Vagina (tissue), 2 donors: ENCODE measurements around the gene TRPV6. TPM values are rescaled to one million over a fixed set of nuclear protein-coding genes. Genes with fewer than 3 reads are reported as not detected.

Source experiments
- DNase-seq, 2 donors: peaks; one replicate each; pipeline ENCODE4 v3.0.0-alpha.2; 2017; ENCODE audit errors: extremely low spot score in 2 of 2
- H3K27ac ChIP-seq: fragments of 200-600 bp; sonication (generic); one replicate; pipeline ENCODE4 v1.5.1; 2019
- H3K27me3 ChIP-seq: fragments of 200-600 bp; sonication (generic); one replicate; pipeline ENCODE4 v1.5.1; 2019
- H3K36me3 ChIP-seq, 2 donors: fragments of 200-600 bp; sonication (generic); one replicate each; pipeline ENCODE4 v1.5.1; 2017 to 2019
- H3K4me1 ChIP-seq: fragments of 200-600 bp; sonication (generic); one replicate; pipeline ENCODE4 v1.5.1; 2019
- H3K4me3 ChIP-seq, 2 donors: fragments of 200-600 bp; sonication (generic); 1 replicate in 1 of 2; 2 replicates in 1 of 2; pipeline ENCODE4 v1.5.1; 2016 to 2019
- H3K9me3 ChIP-seq: fragments of 200-600 bp; sonication (generic); one replicate; pipeline ENCODE4 v1.5.1; 2019
- CTCF ChIP-seq, 3 experiments: fragments of 450-650 bp in 2 of 3; fragments of 200-600 bp in 1 of 3; sonication (generic) in 1 of 3; IDR thresholded peaks; one replicate each; pipeline ENCODE4 v1.5.1; 2017 to 2019; ENCODE audit warnings: antibody characterized with exemption in 3 of 3, mild to moderate bottlenecking in 2 of 3, moderate library complexity in 2 of 3
- POLR2A ChIP-seq, 2 donors: fragments of 450-650 bp; IDR thresholded peaks; one replicate each; pipeline ENCODE4 v1.6.1; 2017; ENCODE audit warnings: antibody characterized with exemption in 2 of 2, mild to moderate bottlenecking in 2 of 2, moderate library complexity in 2 of 2
- POLR2AphosphoS5 ChIP-seq, 2 donors: sonication (generic); formaldehyde crosslinking; IDR thresholded peaks; one replicate each; pipeline ENCODE4 v1.9.0; 2017; ENCODE audit warnings: antibody characterized with exemption in 2 of 2, mild to moderate bottlenecking in 2 of 2, low read depth in 1 of 2; ENCODE audit not compliant: insufficient read depth in 1 of 2
- intact Hi-C: fragments of 100-400 bp; cut with DNase I; formaldehyde crosslinking; loops from one replicate; pipeline ENCODE4 v1.15.1; 2023
- total RNA-seq: library from RNA; depleted of rRNA; stranded (reverse); fragments of >200 nt; gene quantifications from one replicate; pipeline ENCODE4 v1.2.3, GENCODE V29; 2016

Gene TRPV6
- total RNA-seq, 1 donor from 2014 or later, result 7.9 TPM

DNA sequence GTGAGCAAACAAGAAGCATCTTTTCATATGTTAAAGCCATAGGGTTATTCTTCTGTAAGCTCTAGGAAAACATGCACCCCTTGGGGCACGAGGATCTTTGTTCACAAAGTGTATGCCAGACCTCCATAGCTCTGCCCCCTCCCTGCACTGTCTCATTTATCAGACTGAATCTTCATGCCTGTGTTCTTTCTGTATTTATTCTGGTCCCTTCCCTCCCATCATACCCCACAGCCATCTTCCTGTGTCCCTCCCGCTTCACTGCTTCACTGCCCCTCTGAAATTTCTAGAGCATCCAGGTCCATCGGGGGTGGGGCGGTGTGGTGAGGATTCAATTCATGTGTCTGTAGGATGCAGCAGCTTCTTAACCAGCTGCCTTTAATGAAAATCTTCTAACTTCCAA is 23.2 kb downstream of the TRPV6 start:
- TF ChIP-seq POLR2AphosphoS5 (IDR thresholded peaks at IDR 0.05; ENCODE audit: insufficient read depth in 1 of 2, low read depth in 1 of 2) (no peak), CTCF (IDR thresholded peaks at IDR 0.05) (no peak), POLR2A (IDR thresholded peaks at IDR 0.05) (no peak)
- no peaks in the 10 kb centered on the region for H3K27me3 ChIP-seq
- H3K36me3 ChIP-seq, result peaks cover 0 to 20% of the 10 kb centered on the region in 2 donors
- no peaks in the 10 kb centered on the region for H3K9me3 ChIP-seq
- no peak overlapping the region for H3K4me3 ChIP-seq
- DNase-seq, result no peak
- H3K27ac ChIP-seq, result no peak overlapping the region
- intact Hi-C loops, result no loop called here
- H3K4me1 ChIP-seq, result peaks cover 33% of the 10 kb centered on the region

- no peak for DNase-seq
- Histone ChIP-seq H3K27ac (no peak overlapping the region), H3K4me1 (peaks cover 46% of the 10 kb centered on the region), H3K27me3 (no peaks in the 10 kb centered on the region), H3K4me3 (no peak overlapping the region), H3K9me3 (no peaks in the 10 kb centered on the region), H3K36me3 (peaks cover 0 to 20% of the 10 kb centered on the region in 2 donors)
- intact Hi-C loops, result no loop called here
- TF ChIP-seq POLR2A (IDR thresholded peaks at IDR 0.05), result no peak
- no peak for TF ChIP-seq POLR2AphosphoS5 (IDR thresholded peaks at IDR 0.05; ENCODE audit: insufficient read depth in 1 of 2, low read depth in 1 of 2)
- no peak for TF ChIP-seq CTCF (IDR thresholded peaks at IDR 0.05)
Observed at GRCh38 chr7:142860968-142861367, 24.6 kb downstream of the TRPV6 start.

- no peak overlapping the region for H3K4me3 ChIP-seq
- no peaks in the 10 kb centered on the region for H3K27me3 ChIP-seq
- intact Hi-C loops, result loop anchor here (10.0 kb wide), 1 partner anchor 355 kb away; no protein-coding TSS in a partner anchor
- TF ChIP-seq POLR2A (IDR thresholded peaks at IDR 0.05), result no peak
- peak in 1 of 2 donors; percentile 39 for TF ChIP-seq POLR2AphosphoS5 (IDR thresholded peaks at IDR 0.05; ENCODE audit: insufficient read depth in 1 of 2, low read depth in 1 of 2)
- H3K9me3 ChIP-seq, result no peaks in the 10 kb centered on the region
- peaks cover 47% of the 10 kb centered on the region for H3K4me1 ChIP-seq
- H3K27ac ChIP-seq, result no peak overlapping the region
- H3K36me3 ChIP-seq, result peaks cover 0 to 20% of the 10 kb centered on the region in 2 donors
- no peak for DNase-seq
Observed at GRCh38 chr7:142859829-142860228, 25.7 kb downstream of the TRPV6 start.

- TF ChIP-seq CTCF (IDR thresholded peaks at IDR 0.05) (no peak), POLR2AphosphoS5 (IDR thresholded peaks at IDR 0.05; ENCODE audit: insufficient read depth in 1 of 2, low read depth in 1 of 2) (no peak), POLR2A (IDR thresholded peaks at IDR 0.05) (no peak)
- intact Hi-C loops, result loop anchor here (10.0 kb wide), 1 partner anchor 355 kb away; no protein-coding TSS in a partner anchor
Observed at GRCh38 chr7:142859411-142859810, 26.1 kb downstream of the TRPV6 start.

DNA sequence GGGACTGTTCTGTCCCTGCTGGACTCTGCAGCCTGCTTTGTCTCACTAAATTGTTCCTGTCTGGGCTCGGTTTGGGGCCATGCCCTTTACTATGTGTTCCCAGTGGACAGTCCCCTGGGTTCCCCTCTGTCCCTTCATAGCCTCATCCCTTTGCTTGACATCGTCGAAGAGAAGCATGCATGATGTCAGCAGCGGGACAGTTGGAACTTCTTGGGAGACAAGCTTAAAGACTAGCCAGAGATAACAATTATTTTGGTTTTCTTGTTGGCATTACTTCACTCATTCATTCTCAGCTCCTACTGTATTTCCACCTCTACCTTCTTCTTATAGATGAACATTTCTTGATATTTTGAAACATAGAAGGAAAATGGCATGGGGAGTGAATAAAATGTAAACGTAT is 27.9 kb downstream of the TRPV6 start:
- Histone ChIP-seq H3K27me3 (no peaks in the 10 kb centered on the region), H3K9me3 (no peaks in the 10 kb centered on the region), H3K36me3 (peaks cover 0 to 2% of the 10 kb centered on the region in 2 donors), H3K4me3 (no peak overlapping the region), H3K27ac (peak overlapping the region; percentile 88), H3K4me1 (peaks cover 51% of the 10 kb centered on the region)
- intact Hi-C loops, result loop anchor here (10.0 kb wide), 1 partner anchor 357 kb away; no protein-coding TSS in a partner anchor
- no peak for DNase-seq
- TF ChIP-seq POLR2A (IDR thresholded peaks at IDR 0.05), result no peak
- no peak for TF ChIP-seq POLR2AphosphoS5 (IDR thresholded peaks at IDR 0.05; ENCODE audit: insufficient read depth in 1 of 2, low read depth in 1 of 2)
- no peak for TF ChIP-seq CTCF (IDR thresholded peaks at IDR 0.05)

More at GRCh38 chr7:142859411-142859810, 26.1 kb downstream of the TRPV6 start:
- H3K27me3 ChIP-seq, result no peaks in the 10 kb centered on the region
- no peak overlapping the region for H3K27ac ChIP-seq
- H3K36me3 ChIP-seq, result peaks cover 0 to 20% of the 10 kb centered on the region in 2 donors
- no peak overlapping the region for H3K4me3 ChIP-seq
- no peaks in the 10 kb centered on the region for H3K9me3 ChIP-seq
- peaks cover 46% of the 10 kb centered on the region for H3K4me1 ChIP-seq
- no peak for DNase-seq
